ENCODE results near the gene FXYD3. TPM values are rescaled to one million over a fixed set of nuclear protein-coding genes. Genes with fewer than 3 reads are reported as not detected.

The FXYD3 gene
- total RNA-seq, 1 donor from 2014 or later, result 17.3 TPM

- peaks cover 1% of the 10 kb centered on the region for H3K4me1 Mint-ChIP-seq (ENCODE audit: low read depth)
- no peaks in the 10 kb centered on the region for H3K27me3 Mint-ChIP-seq
- peaks cover 17% of the 10 kb centered on the region for H3K9me3 Mint-ChIP-seq (ENCODE audit: low read depth)
- no peak overlapping the region for H3K4me3 Mint-ChIP-seq (ENCODE audit: low read depth)
- TF ChIP-seq, protein P1, sequence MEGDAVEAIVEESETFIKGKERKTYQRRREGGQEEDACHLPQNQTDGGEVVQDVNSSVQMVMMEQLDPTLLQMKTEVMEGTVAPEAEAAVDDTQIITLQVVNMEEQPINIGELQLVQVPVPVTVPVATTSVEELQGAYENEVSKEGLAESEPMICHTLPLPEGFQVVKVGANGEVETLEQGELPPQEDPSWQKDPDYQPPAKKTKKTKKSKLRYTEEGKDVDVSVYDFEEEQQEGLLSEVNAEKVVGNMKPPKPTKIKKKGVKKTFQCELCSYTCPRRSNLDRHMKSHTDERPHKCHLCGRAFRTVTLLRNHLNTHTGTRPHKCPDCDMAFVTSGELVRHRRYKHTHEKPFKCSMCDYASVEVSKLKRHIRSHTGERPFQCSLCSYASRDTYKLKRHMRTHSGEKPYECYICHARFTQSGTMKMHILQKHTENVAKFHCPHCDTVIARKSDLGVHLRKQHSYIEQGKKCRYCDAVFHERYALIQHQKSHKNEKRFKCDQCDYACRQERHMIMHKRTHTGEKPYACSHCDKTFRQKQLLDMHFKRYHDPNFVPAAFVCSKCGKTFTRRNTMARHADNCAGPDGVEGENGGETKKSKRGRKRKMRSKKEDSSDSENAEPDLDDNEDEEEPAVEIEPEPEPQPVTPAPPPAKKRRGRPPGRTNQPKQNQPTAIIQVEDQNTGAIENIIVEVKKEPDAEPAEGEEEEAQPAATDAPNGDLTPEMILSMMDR (IDR thresholded peaks at IDR 0.05; ENCODE audit: unreplicated experiment), result no peak
- H3K36me3 Mint-ChIP-seq (ENCODE audit: insufficient read depth), result peaks cover 2% of the 10 kb centered on the region
- no peak overlapping the region for H3K27ac Mint-ChIP-seq
- no peak for DNase-seq (ENCODE audit: low spot score, unreplicated experiment)
Measured at GRCh38 chr19:35165200-35166058, 49.8 kb downstream of the FXYD3 start.

DNA sequence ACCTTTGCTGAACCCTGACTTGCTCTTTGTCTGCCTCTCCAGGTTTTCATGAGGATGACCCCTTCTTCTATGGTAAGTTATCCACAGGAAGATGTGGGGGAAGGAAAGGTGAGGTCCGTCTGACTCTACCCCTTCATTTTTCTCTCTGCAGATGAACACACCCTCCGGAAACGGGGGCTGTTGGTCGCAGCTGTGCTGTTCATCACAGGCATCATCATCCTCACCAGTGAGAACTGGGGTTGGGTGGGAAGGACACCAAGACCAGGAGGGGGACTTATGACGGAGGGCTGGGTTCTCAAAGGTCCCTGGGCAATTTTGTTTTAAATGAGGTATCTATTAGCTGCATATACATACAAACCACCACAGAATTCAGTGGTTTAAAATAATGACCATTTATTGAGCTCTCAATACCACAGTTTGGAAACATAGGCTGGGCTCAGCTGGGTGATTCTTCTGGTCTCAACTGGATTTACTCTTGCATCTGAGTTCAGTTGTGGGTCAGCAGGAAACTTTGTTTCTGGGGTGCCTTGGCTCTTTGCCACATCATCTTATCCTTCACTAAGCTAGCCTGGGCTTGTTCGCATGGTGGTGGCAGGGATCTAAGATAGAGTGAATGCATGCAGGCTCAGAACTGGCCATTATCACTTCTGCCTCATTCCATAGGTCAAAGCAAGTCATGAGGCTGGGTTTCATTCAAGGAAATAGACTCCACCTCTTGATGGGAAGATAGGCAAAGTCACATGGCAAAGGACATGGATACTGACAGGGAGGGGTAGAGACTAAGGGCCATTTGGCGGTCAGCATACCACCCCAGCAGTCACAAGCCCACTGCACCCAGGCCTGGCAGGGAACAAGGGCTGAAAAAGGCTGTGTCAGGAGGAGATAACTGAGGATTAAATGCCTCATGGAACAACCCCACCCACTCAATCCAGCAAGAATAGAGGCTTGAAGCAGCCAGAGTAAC, 50.8 kb downstream of the FXYD3 start:
- Mint-ChIP-seq H3K9me3 (ENCODE audit: low read depth) (peaks cover 17% of the 10 kb centered on the region), H3K36me3 (ENCODE audit: insufficient read depth) (peaks cover 2% of the 10 kb centered on the region), H3K27me3 (no peaks in the 10 kb centered on the region), H3K27ac (no peak overlapping the region), H3K4me1 (ENCODE audit: low read depth) (peaks cover 1% of the 10 kb centered on the region), H3K4me3 (ENCODE audit: low read depth) (no peak overlapping the region)
- DNase-seq (ENCODE audit: low spot score, unreplicated experiment), result no peak
- TF ChIP-seq, protein P1 (IDR thresholded peaks at IDR 0.05; ENCODE audit: unreplicated experiment), result no peak

DNA sequence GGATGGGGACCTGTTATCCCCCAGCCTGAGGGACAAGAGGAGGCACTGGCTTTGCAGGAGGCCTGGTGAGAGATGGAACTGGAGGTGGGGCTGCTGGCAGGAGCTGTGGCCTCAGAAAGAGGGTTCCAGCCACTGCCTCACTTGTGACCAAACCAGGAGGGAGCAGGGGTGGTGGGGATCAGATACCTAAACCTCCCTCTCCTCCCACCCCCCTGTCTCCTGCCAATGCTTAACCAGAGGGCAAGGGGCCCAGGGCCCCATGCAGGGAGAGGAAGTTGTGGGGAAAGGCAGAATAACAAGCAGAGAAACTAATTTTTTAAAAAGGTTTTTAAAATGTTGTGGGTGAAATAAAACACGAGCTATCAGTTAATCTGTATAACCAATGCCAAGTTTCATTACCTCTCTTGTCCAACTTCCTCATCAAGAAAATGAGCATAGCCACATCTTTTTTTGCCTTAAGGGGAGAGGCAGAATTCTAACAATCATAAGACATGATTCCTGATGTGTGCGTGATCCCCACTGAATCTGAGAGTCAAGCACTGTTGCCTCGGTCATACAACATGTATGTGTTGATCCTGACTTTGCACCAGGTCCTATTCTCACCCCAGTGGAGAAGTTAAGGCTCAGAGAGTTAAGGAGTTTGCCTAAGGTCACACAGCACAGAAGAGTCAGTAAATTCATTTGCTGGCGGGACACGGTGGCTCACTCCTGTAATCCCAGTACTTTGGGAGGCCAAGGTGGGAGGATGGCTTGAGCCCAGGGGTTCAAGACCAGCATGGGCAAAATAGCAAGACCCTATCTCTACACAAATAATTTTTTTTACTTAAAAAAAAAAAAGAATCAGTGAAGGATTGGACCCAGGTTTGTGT, 51.9 kb downstream of the FXYD3 start:
- DNase-seq (ENCODE audit: low spot score, unreplicated experiment), result no peak
- peaks cover 17% of the 10 kb centered on the region for H3K9me3 Mint-ChIP-seq (ENCODE audit: low read depth)
- H3K4me1 Mint-ChIP-seq (ENCODE audit: low read depth), result peaks cover 1% of the 10 kb centered on the region
- no peak overlapping the region for H3K4me3 Mint-ChIP-seq (ENCODE audit: low read depth)
- H3K27ac Mint-ChIP-seq, result no peak overlapping the region
- TF ChIP-seq, protein P1 (IDR thresholded peaks at IDR 0.05; ENCODE audit: unreplicated experiment), result no peak
- peaks cover 2% of the 10 kb centered on the region for H3K36me3 Mint-ChIP-seq (ENCODE audit: insufficient read depth)
- H3K27me3 Mint-ChIP-seq, result no peaks in the 10 kb centered on the region

GRCh38 chr19:35168196-35168595, 52.6 kb downstream of the FXYD3 start:
- no peak overlapping the region for H3K27ac Mint-ChIP-seq
- no peaks in the 10 kb centered on the region for H3K27me3 Mint-ChIP-seq
- peaks cover 1% of the 10 kb centered on the region for H3K4me1 Mint-ChIP-seq (ENCODE audit: low read depth)
- H3K4me3 Mint-ChIP-seq (ENCODE audit: low read depth), result no peak overlapping the region
- TF ChIP-seq, protein P1 (IDR thresholded peaks at IDR 0.05; ENCODE audit: unreplicated experiment), result no peak
- peaks cover 2% of the 10 kb centered on the region for H3K36me3 Mint-ChIP-seq (ENCODE audit: insufficient read depth)
- no peak for DNase-seq (ENCODE audit: low spot score, unreplicated experiment)
- peaks cover 17% of the 10 kb centered on the region for H3K9me3 Mint-ChIP-seq (ENCODE audit: low read depth)

Measured in progenitor cell of endocrine pancreas (in vitro differentiated cells).